H9 (cell line): ENCODE data around the gene TACR1. TPM values are rescaled to one million over a fixed set of nuclear protein-coding genes. Genes with fewer than 3 reads are reported as not detected.

Experiments used
- DNase-seq: peaks from one replicate; pipeline ENCODE4 v3.0.0-alpha.2; 2017
- H2AFZ ChIP-seq: one replicate; pipeline ENCODE4 v1.6.1; 2013; ENCODE audit warnings: mild to moderate bottlenecking, low read length, control low read depth, moderate library complexity
- H2AK5ac ChIP-seq: 2 replicates; pipeline ENCODE4 v1.6.1; 2013; ENCODE audit warnings: low read length, control low read depth, mixed read lengths; ENCODE audit not compliant: insufficient read length
- H2BK120ac ChIP-seq: one replicate; pipeline ENCODE4 v1.6.1; 2013; ENCODE audit warnings: low read depth, mild to moderate bottlenecking, low read length, control low read depth, inconsistent platforms; ENCODE audit not compliant: poor library complexity, severe bottlenecking
- H2BK12ac ChIP-seq: 2 replicates; pipeline ENCODE4 v1.6.1; 2013; ENCODE audit warnings: low read length, control low read depth, mixed read lengths, low read depth; ENCODE audit not compliant: insufficient read length
- H2BK15ac ChIP-seq: 2 replicates; pipeline ENCODE4 v1.6.1; 2013; ENCODE audit warnings: low read depth, low read length, control low read depth
- H2BK20ac ChIP-seq: one replicate; pipeline ENCODE4 v1.6.1; 2013; ENCODE audit warnings: low read depth, mild to moderate bottlenecking, low read length, control low read depth, inconsistent platforms; ENCODE audit not compliant: poor library complexity, severe bottlenecking
- H2BK5ac ChIP-seq: 2 replicates; pipeline ENCODE4 v1.6.1; 2013; ENCODE audit warnings: low read length, control low read depth, mixed read lengths; ENCODE audit not compliant: insufficient read length
- H3K14ac ChIP-seq: 2 replicates; pipeline ENCODE4 v1.6.1; 2013; ENCODE audit warnings: low read length, control low read depth; ENCODE audit not compliant: insufficient read depth
- H3K18ac ChIP-seq: 2 replicates; pipeline ENCODE4 v1.6.1; 2013; ENCODE audit warnings: low read depth, mild to moderate bottlenecking, mixed read lengths, low read length, control low read depth; ENCODE audit not compliant: insufficient read length
- H3K23ac ChIP-seq: 2 replicates; pipeline ENCODE4 v1.6.1; 2013; ENCODE audit warnings: low read length, control low read depth, mixed read lengths, low read depth; ENCODE audit not compliant: insufficient read length
- H3K23me2 ChIP-seq: 2 replicates; pipeline ENCODE4 v1.6.1; 2013; ENCODE audit warnings: low read depth, mild to moderate bottlenecking, mixed read lengths, low read length, control low read depth; ENCODE audit not compliant: insufficient read length, poor library complexity, severe bottlenecking
- H3K27ac ChIP-seq: 2 replicates; pipeline ENCODE4 v1.5.1; 2013; ENCODE audit warnings: low read length, control low read depth, mixed read lengths, low read depth; ENCODE audit not compliant: insufficient read length
- H3K27me3 ChIP-seq: 2 replicates; pipeline ENCODE4 v1.6.1; 2013; ENCODE audit warnings: low read length, control low read depth, inconsistent platforms; ENCODE audit not compliant: insufficient read depth
- H3K4ac ChIP-seq: 2 replicates; pipeline ENCODE4 v1.6.1; 2013; ENCODE audit warnings: low read depth, mild to moderate bottlenecking, control low read depth, inconsistent platforms, low read length, moderate library complexity
- H3K4me1 ChIP-seq: 2 replicates; pipeline ENCODE4 v1.6.1; 2013; ENCODE audit warnings: low read length, control low read depth, inconsistent platforms; ENCODE audit not compliant: insufficient read depth
- H3K4me2 ChIP-seq: 2 replicates; pipeline ENCODE4 v1.6.1; 2013; ENCODE audit warnings: low read length, control low read depth, mixed read lengths; ENCODE audit not compliant: insufficient read length, insufficient read depth
- H3K56ac ChIP-seq: 2 replicates; pipeline ENCODE4 v1.6.1; 2013; ENCODE audit warnings: low read depth, mild to moderate bottlenecking, mixed read lengths, low read length, control low read depth; ENCODE audit not compliant: insufficient read length
- H3K79me1 ChIP-seq: 2 replicates; pipeline ENCODE4 v1.6.1; 2013; ENCODE audit warnings: low read depth, mild to moderate bottlenecking, moderate library complexity, low read length, control low read depth, inconsistent platforms; ENCODE audit not compliant: insufficient read depth, poor library complexity, severe bottlenecking
- H3K79me2 ChIP-seq: 2 replicates; pipeline ENCODE4 v1.6.1; 2013; ENCODE audit warnings: low read length, control low read depth, inconsistent platforms; ENCODE audit not compliant: insufficient read depth
- H3K9ac ChIP-seq: 2 replicates; pipeline ENCODE4 v1.6.1; 2013; ENCODE audit warnings: low read length, control low read depth, mixed read lengths; ENCODE audit not compliant: insufficient read length; ENCODE audit errors: extremely low read depth
- H3K9me3 ChIP-seq: one replicate; pipeline ENCODE4 v1.6.1; 2013; ENCODE audit warnings: low read depth, low read length, inconsistent platforms; ENCODE audit not compliant: control insufficient read depth
- H3T11ph ChIP-seq: one replicate; pipeline ENCODE4 v1.6.1; 2013; ENCODE audit warnings: mild to moderate bottlenecking, low read length, control low read depth, inconsistent platforms
- H4K20me1 ChIP-seq: one replicate; pipeline ENCODE4 v1.6.1; 2013; ENCODE audit not compliant: control insufficient read depth, insufficient read length, insufficient read depth
- H4K5ac ChIP-seq: 2 replicates; pipeline ENCODE4 v1.6.1; 2013; ENCODE audit warnings: low read depth, mild to moderate bottlenecking, mixed read lengths, low read length, control low read depth; ENCODE audit not compliant: insufficient read length
- H4K8ac ChIP-seq: replicated peaks from 2 replicates; pipeline ENCODE4 v1.6.1; 2013; ENCODE audit warnings: low read length, control low read depth, mixed read lengths, low read depth; ENCODE audit not compliant: insufficient read length
- H4K91ac ChIP-seq: 2 replicates; pipeline ENCODE4 v1.6.1; 2013; ENCODE audit warnings: low read depth, mild to moderate bottlenecking, moderate library complexity, mixed read lengths, low read length, control low read depth; ENCODE audit not compliant: insufficient read length
- H3K27ac Mint-ChIP-seq, 3 experiments: 2 replicates in 2 of 3; 3 replicates in 1 of 3; pipeline ENCODE4 v1.8.0; 2020 to 2021; ENCODE audit warnings: mixed read lengths in 3 of 3, mild to moderate bottlenecking in 1 of 3, moderate library complexity in 1 of 3
- H3K27me3 Mint-ChIP-seq: 2 replicates; pipeline ENCODE4 v1.8.0; 2021; ENCODE audit warnings: low read depth, mild to moderate bottlenecking, moderate library complexity, mixed read lengths
- H3K36me3 Mint-ChIP-seq, 3 experiments: 2 replicates in 2 of 3; 3 replicates in 1 of 3; pipeline ENCODE4 v1.8.0; 2020 to 2021; ENCODE audit warnings: low read depth in 3 of 3, mixed read lengths in 3 of 3; ENCODE audit not compliant: insufficient read depth in 1 of 3
- H3K4me1 Mint-ChIP-seq, 2 experiments: 2 replicates each; pipeline ENCODE4 v1.8.0; 2020; ENCODE audit warnings: mixed read lengths in 2 of 2
- H3K4me3 Mint-ChIP-seq, 2 experiments: 2 replicates in 1 of 2; 3 replicates in 1 of 2; pipeline ENCODE4 v1.8.0; 2020 to 2021; ENCODE audit warnings: mild to moderate bottlenecking in 2 of 2, mixed read lengths in 2 of 2, moderate library complexity in 1 of 2
- H3K9me3 Mint-ChIP-seq, 2 experiments: 2 replicates in 1 of 2; 3 replicates in 1 of 2; pipeline ENCODE4 v1.8.0; 2020; ENCODE audit warnings: mild to moderate bottlenecking in 2 of 2, mixed read lengths in 2 of 2, moderate library complexity in 1 of 2
- CTCF ChIP-seq: fragments of 200-600 bp; sonication (generic); conservative IDR thresholded peaks from 3 replicates; pipeline ENCODE4 v1.8.0; 2021; ENCODE audit warnings: antibody characterized with exemption, mild to moderate bottlenecking
- WGBS: extraction: QIAGEN DNeasy Blood & Tissue Kit; methylation state at CpG from one replicate; pipeline ENCODE4 v1.1.7; 2013; ENCODE audit warnings: missing lambda C conversion rate, low lambda C conversion rate, mixed read lengths; ENCODE audit not compliant: insufficient read length; ENCODE audit errors: extremely low coverage; 5-methylcytosine and 5-hydroxymethylcytosine counted together
- total RNA-seq: library from RNA; stranded (reverse); gene quantifications from 2 replicates; pipeline ENCODE4 v1.2.1, GENCODE V29; 2021

TACR1 gene
- total RNA-seq, 1 experiment from 2014 or later: 1.4 TPM

- Histone ChIP-seq H3K18ac (no peak overlapping the region), H3K79me1 (no peaks in the 10 kb centered on the region), H4K5ac (no peak overlapping the region), H2BK5ac (no peak overlapping the region), H3K56ac (no peak overlapping the region), H3K9ac (no peak overlapping the region), H3T11ph (no peak overlapping the region), H2BK120ac (no peak overlapping the region), H2BK15ac (no peak overlapping the region), H3K23me2 (no peaks in the 10 kb centered on the region), H4K8ac (no peak overlapping the region), H2AK5ac (no peak overlapping the region), H3K27me3 (no peaks in the 10 kb centered on the region), H3K23ac (no peak overlapping the region), H3K9me3 (no peaks in the 10 kb centered on the region), H4K91ac (no peak overlapping the region), H3K4ac (no peak overlapping the region), H2BK20ac (no peak overlapping the region), H3K4me1 (no peaks in the 10 kb centered on the region), H2AFZ (no peak overlapping the region), H3K79me2 (no peaks in the 10 kb centered on the region), H2BK12ac (no peak overlapping the region), H3K27ac (no peak overlapping the region), H3K14ac (no peak overlapping the region), H3K4me2 (no peak overlapping the region), H4K20me1 (no peaks in the 10 kb centered on the region)
- WGBS: no CpG with 5 or more reads among the region's 4 CpGs
- Mint-ChIP-seq H3K27ac (no peak overlapping the region; a peak in 1 of 7 replicates), H3K4me1 (no peaks in the 10 kb centered on the region), H3K4me3 (no peak overlapping the region), H3K36me3 (no peaks in the 10 kb centered on the region; a peak in 1 of 7 replicates), H3K27me3 (no peaks in the 10 kb centered on the region; the same call in 1 of the 2 replicates), H3K9me3 (no peaks in the 10 kb centered on the region; a peak in 1 of 5 replicates)
- TF ChIP-seq CTCF: no peak
- no peak for DNase-seq
Observed at GRCh38 chr2:75007061-75007460, 192.3 kb downstream of the TACR1 start.
